Posterior cingulate gyrus (tissue), 11 donors: ENCODE results near the gene C19orf81.

Source experiments
- DNase-seq, 10 donors: peaks; one replicate each; pipeline versions ENCODE4 v3.0.0 to v3.0.0-alpha.2; 2020 to 2021; ENCODE audit warnings: mixed read lengths in 3 of 10
- intact Hi-C: fragments of 100-400 bp; cut with DNase I; formaldehyde crosslinking; loops from one replicate; pipeline ENCODE4 v1.15.1; 2023

The C19orf81 gene

GRCh38 chr19:50628146-50628545 is 21.1 kb upstream of the C19orf81 start:
- DNase-seq, result no peak
- intact Hi-C loops, result no loop called here

- intact Hi-C loops, result no loop called here
- no peak for DNase-seq
Measured at GRCh38 chr19:50628551-50628950, 20.7 kb upstream of the C19orf81 start.

DNA sequence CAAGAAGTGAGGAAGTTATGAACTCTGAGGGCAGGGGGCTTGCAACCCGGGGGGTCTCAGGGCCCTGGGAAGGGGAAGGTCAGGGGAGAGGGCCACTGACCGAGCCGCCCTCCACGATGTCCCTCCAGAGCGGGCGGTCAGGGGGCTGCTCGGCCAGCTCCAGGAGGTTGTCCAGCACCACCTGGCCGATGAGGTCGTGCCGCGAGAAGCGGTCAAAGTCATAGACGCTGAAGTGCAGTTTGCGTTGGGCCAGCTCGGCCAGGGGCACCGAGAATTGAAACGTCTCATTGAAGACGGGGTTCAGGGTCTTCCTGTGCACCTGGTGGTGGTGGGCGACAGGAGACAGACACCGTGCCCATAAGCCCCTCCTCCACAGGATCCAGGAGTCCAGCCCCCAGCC is 20.1 kb upstream of the C19orf81 start:
- no peak for DNase-seq
- intact Hi-C loops, result no loop called here

- intact Hi-C loops, result no loop called here
- DNase-seq, result peak in 1 of 10 donors; percentile 82
Measured at GRCh38 chr19:50629801-50630200, 19.4 kb upstream of the C19orf81 start.

DNA sequence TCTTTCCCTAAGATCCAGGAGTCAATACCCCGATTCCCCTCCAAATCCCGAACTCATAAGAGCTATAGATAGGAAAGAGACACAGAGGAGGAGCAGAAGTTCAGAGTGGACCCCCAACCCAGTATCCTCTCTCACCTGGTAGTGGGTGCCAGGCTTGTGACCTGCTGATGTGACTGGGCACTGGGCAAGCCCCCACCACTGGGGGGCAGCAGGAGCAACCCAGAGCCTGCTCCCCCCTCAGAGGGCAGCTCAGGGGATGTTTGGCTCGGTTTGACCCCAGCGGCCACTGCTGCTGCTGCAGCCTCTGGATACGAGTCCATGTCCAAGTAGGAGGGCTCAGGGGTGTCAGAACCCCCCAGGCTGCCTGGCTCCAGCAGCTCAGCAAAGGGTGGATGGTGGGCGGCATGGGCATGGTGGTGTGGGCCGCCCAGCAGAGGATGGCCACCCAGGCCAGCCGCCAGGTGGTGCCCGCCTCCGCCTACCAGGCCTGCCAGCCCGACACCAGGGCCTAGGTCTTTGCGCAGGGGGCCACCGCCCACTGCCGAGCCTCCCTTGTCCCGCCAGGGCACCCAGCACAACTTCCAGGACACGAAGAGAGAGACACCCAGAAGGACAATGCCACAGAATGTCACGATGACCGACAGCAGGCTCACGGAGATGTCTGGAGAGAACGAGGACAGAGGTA is 17.0 kb upstream of the C19orf81 start:
- no peak for DNase-seq
- intact Hi-C loops, result no loop called here

GRCh38 chr19:50633359-50633758 is 15.9 kb upstream of the C19orf81 start:
- intact Hi-C loops, result no loop called here

DNA sequence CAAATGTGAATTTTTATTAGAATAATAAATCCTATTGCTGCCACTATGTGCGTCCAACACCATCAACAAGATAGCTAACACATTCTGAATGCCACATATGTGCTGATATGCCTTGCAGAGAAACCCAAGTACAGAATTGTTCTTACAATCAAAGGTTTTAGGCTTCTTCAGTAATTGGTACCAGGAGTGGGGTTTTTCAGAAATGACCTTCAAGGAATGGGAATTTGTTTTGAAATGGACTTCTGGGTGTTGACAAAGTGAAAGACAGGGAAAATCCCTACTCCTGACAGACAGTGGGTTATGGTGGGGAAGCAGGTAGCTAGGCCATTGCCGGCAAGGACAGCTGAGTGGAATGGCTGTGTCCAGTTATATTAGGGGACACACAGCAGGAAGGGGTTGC is 15.3 kb upstream of the C19orf81 start:
- intact Hi-C loops, result no loop called here
- no peak for DNase-seq

More at GRCh38 chr19:50633359-50633758, 15.9 kb upstream of the C19orf81 start:
- no peak for DNase-seq

GRCh38 chr19:50636317-50637085 is 12.7 kb upstream of the C19orf81 start:
- DNase-seq, result no peak
- intact Hi-C loops, result no loop called here

DNA sequence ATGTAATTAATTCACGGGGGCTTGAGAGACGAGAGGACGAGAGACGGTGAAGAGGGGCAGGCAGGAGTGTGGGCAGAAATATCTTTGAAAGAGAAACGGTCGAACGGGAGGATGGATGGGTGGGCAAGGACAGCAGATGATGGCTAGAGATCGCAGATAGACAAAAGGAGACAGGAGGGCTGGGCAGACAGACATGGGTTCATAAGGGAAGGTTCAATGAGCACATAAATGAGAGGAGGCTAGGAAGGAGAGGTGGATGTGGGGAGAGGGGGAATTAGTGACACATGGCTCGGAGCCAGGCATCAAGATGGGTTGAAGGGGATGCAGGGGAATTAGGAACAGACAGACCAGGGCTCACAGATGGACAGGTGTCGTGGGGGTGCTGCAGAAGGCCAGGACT is 10.6 kb upstream of the C19orf81 start:
- intact Hi-C loops, result no loop called here
- no peak for DNase-seq

- intact Hi-C loops, result no loop called here
- DNase-seq, result peak; percentile 65 to 98 (median 86)
Measured at GRCh38 chr19:50639121-50640112, 9.8 kb upstream of the C19orf81 start, which contains the start of gene SYT3. Gene SYT3 (minus strand): TSS chr19:50639881. CDS start chr19:50637411, 2,470 bp downstream.

GRCh38 chr19:50640368-50640767 is 8.9 kb upstream of the C19orf81 start:
- intact Hi-C loops, result no loop called here
- DNase-seq, result no peak

DNA sequence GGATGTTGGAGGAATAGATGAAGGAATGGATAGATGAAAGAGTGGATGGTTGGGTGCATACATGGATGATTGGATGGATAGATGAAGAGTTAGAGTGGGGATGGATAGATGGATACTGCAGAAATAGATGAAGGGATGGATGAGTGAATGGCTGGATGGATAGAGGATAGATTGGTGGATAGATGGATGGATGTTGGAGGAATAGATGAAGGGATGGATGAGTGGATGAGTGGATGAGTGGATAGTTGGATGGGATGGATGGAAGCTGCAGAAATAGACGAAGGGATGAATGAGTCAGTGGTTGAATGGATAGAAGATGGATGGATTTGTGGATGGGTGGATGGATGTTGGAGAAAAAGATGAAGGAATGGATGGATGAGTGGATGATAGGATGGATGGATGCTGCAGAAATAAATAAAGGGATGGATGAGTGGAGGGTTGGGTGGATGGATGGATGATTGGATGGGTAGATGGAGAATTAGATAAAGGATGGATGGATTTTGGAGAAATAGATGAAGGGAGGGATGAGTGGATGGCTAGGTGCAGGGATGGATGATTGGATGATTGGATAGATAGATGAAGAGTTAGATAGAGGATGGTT is 4.8 kb upstream of the C19orf81 start:
- intact Hi-C loops, result no loop called here

DNA sequence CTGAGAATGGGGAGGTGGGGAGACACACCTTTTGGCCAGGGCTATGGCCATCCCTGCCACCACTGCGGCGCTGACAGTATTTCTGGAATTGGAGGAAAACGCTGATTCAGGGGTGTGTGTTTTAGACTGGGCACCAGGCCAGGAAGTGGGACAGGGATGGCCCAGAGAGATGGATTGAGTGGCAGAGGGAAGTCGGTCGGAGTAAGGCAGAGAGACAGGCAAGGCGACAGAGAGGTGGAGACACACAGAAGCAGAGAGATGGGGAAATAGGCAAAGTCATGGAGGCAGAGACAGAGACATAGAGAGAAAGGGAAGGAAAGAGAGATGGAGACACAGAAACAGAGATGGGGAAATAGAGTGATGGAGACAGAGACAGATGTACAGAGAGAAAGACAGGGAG is 4.1 kb upstream of the C19orf81 start:
- peak in 1 of 10 donors; percentile 61 for DNase-seq
- intact Hi-C loops, result no loop called here

More for the DNA sequence above, 4.8 kb upstream of the C19orf81 start:
- DNase-seq, result no peak

GRCh38 chr19:50646074-50646807 is 3.0 kb upstream of the C19orf81 start:
- DNase-seq, result peak in 1 of 10 donors; percentile 40
- intact Hi-C loops, result no loop called here

- peak in 1 of 10 donors; percentile 9 for DNase-seq
- intact Hi-C loops, result no loop called here
Measured at GRCh38 chr19:50647879-50648615, 1.2 kb upstream of the C19orf81 start.

DNA sequence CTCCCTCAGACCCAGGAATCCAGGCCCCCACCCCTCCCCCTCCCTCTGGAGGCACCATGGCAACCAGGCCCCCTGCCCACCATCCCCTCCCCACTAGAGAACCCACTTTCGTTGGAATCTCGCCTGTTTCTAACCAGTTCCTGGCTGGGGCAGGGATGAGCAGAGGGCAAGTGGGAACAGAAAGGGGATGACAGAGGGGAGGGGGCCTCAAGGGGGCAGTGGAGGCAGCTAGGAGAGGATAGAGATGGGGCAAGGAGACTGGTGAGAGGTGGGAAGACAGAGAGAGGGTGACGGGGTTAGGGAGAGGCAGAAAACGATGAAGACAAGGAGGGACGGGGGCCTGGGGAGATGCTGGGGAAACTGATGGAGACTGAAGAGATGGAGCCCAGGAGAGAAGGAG is 586 bp upstream of the C19orf81 start:
- intact Hi-C loops, result no loop called here
- no peak for DNase-seq

DNA sequence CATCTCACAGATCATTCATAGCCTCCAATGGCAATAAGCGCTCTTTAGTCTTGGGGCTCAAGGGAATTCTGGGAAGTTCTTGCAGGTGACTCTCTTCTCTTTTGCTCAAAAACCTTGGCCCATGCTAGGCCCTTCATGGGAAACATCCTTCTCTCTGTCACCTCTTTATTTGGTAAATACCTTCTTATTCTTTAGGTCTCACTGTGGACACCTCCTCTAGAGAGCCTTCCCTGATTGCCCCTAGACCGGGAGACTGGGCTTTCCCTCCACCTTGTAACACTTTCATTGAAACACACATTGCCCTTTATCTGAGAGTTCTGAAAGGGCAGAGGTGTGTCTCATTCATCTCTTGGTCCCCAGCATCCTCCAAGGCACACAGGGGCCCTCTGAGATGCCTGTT is 1.9 kb downstream of the C19orf81 start:
- intact Hi-C loops, result no loop called here
- no peak for DNase-seq

GRCh38 chr19:50652722-50653121 is 3.5 kb downstream of the C19orf81 start:
- no peak for DNase-seq
- intact Hi-C loops, result no loop called here

DNA sequence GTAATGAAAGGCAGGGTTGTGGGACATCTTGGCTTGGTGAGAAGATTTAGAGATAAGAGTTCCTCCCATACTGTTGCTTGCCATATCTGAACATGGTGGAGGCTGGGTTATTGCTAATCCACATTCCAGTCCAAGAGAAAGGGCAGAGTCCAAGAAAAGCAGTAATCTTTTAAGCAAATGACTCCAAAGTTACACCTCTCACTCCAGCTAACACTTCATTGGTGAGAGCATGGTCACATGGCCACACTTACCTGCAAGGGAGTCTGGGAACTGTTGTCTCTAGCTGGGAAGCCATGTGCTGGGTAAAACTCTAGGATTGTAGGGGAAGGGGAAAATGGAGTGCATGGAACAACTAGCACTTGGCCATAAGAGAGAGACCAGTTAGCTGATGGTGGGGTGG is 5.6 kb downstream of the C19orf81 start:
- intact Hi-C loops, result loop anchor here (5.0 kb wide), 1 partner anchor 67 kb away; the partner anchor contains the start of gene CLEC11A
- no peak for DNase-seq
